NB4 (cell line): ENCODE data around the gene QSER1.

Experiments used
- CTCF ChIP-seq: IDR thresholded peaks from one replicate; pipeline ENCODE4 v1.5.1; 2012; ENCODE audit warnings: low read depth, low read length
- MAX ChIP-seq: IDR thresholded peaks from 2 replicates; pipeline ENCODE4 v1.6.1; 2011; ENCODE audit warnings: low read depth, low read length
- POLR2A ChIP-seq: IDR thresholded peaks from 2 replicates; pipeline ENCODE4 v1.6.1; 2011; ENCODE audit warnings: mild to moderate bottlenecking; ENCODE audit not compliant: insufficient read length; ENCODE audit errors: extremely low read depth

- TF ChIP-seq CTCF (no peak), POLR2A (no peak), MAX (no peak)
These were observed 16.0 kb downstream of the QSER1 start for GRCh38 chr11:32908619-32909018.
